A549 treated with ZK216348 at 1 μM for 4 hours (cell line): ENCODE measurements around the gene CBX5. TPM values are rescaled to one million over a fixed set of nuclear protein-coding genes. Genes with fewer than 3 reads are reported as not detected.

Experiments
- total RNA-seq: library from RNA; stranded (reverse); fragments of 200-300 nt; extraction: Qiagen RNA extraction; gene quantifications from 5 replicates; pipeline ENCODE4 v1.2.3, GENCODE V29; 2022; ENCODE audit warnings: low read depth

Gene CBX5
- total RNA-seq = 18.0 to 30.7 TPM (median 26.2 TPM) in 5 replicates

GRCh38 chr12:54279632-54280467, at the start of gene CBX5:
CBX5 (minus strand) TSS chr12:54280122; CDS start chr12:54257650, 22,472 bp downstream.

GRCh38 chr12:54324617-54325441, 44.9 kb upstream of the CBX5 start, which contains the start of gene COPZ1:
COPZ1 (plus strand) TSS chr12:54325131; CDS start chr12:54325164, 33 bp downstream.

GRCh38 chr12:54300732-54301427, 21.0 kb upstream of the CBX5 start, which contains the start of gene NFE2:
NFE2 (minus strand) TSS chr12:54301015; CDS start chr12:54295248, 5,767 bp downstream.

GRCh38 chr12:54280468-54281260, 742 bp upstream of the CBX5 start, which contains the start of gene HNRNPA1:
HNRNPA1 (plus strand) TSS chr12:54280726; CDS start chr12:54280808, 82 bp downstream.

Other genes with a start within 250 kb of the CBX5 start
- gene HOXC5, start 247.1 kb downstream of the CBX5 start, total RNA-seq = 0.39 to 0.60 TPM (median 0.53 TPM) in 5 replicates
- 1.7 to 3.9 TPM (median 3.8 TPM) in 5 replicates for gene HOXC4, start 226.3 kb downstream of the CBX5 start, total RNA-seq
- 22.3 to 35.6 TPM (median 33.0 TPM) in 5 replicates for gene SMUG1, start 91.1 kb downstream of the CBX5 start, total RNA-seq
- 1,510 to 3,025 TPM (median 1,619 TPM) in 5 replicates for gene HNRNPA1, start 604 bp upstream of the CBX5 start, total RNA-seq
- not detected in 5 replicates for gene NFE2, start 20.9 kb upstream of the CBX5 start, total RNA-seq
- 216 to 353 TPM (median 233 TPM) in 5 replicates for gene COPZ1, start 45.0 kb upstream of the CBX5 start, total RNA-seq
- not detected in 5 replicates for gene GPR84, start 84.4 kb upstream of the CBX5 start, total RNA-seq
- gene ZNF385A, start 104.6 kb upstream of the CBX5 start, total RNA-seq = 11.3 to 23.1 TPM (median 20.0 TPM) in 5 replicates
- gene ITGA5, start 139.1 kb upstream of the CBX5 start, total RNA-seq = 158 to 252 TPM (median 197 TPM) in 5 replicates
- not detected in 5 replicates for gene GTSF1, start 193.5 kb upstream of the CBX5 start, total RNA-seq
- gene NCKAP1L, start 217.6 kb upstream of the CBX5 start, total RNA-seq = not detected in 5 replicates